ENCODE data around the gene KLHDC8A. TPM values are rescaled to one million over a fixed set of nuclear protein-coding genes. Genes with fewer than 3 reads are reported as not detected.

Gene KLHDC8A
- 0.29 to 0.64 TPM (median 0.49 TPM) in 5 replicates for total RNA-seq (2022; extraction: Qiagen RNA extraction; ENCODE audit: low read depth)

GRCh38 chr1:205356440-205357139 lies at the start of gene KLHDC8A:
Gene KLHDC8A, minus strand, starts transcription at chr1:205356922. Its CDS starts 13,318 bp downstream, at chr1:205343604.

GRCh38 chr1:205321162-205321958 lies 35.4 kb downstream of the KLHDC8A start, which contains the start of gene NUAK2:
Gene NUAK2, minus strand, starts transcription at chr1:205321745. Its CDS starts 117 bp downstream, at chr1:205321628.

Other genes starting within 250 kb of the KLHDC8A start
- gene RBBP5, start 234.9 kb downstream of the KLHDC8A start, total RNA-seq (2022; extraction: Qiagen RNA extraction; ENCODE audit: low read depth), result 9.5 to 14.4 TPM (median 12.8 TPM) in 5 replicates
- 6.2 to 9.7 TPM (median 9.5 TPM) in 5 replicates for gene DSTYK, start 145.2 kb downstream of the KLHDC8A start, total RNA-seq (2022; extraction: Qiagen RNA extraction; ENCODE audit: low read depth)
- 2.0 to 3.3 TPM (median 2.7 TPM) in 5 replicates for gene TMCC2, start 129.0 kb downstream of the KLHDC8A start, total RNA-seq (2022; extraction: Qiagen RNA extraction; ENCODE audit: low read depth)
- gene NUAK2, start 35.2 kb downstream of the KLHDC8A start, total RNA-seq (2022; extraction: Qiagen RNA extraction; ENCODE audit: low read depth), result 24.3 to 32.6 TPM (median 31.1 TPM) in 5 replicates
- not detected in 5 replicates for gene LEMD1, start 65.1 kb upstream of the KLHDC8A start, total RNA-seq (2022; extraction: Qiagen RNA extraction; ENCODE audit: low read depth)
- 0.05 TPM in 1 of 5 replicates, not detected in the others for gene BLACAT1, start 99.1 kb upstream of the KLHDC8A start, total RNA-seq (2022; extraction: Qiagen RNA extraction; ENCODE audit: low read depth)
- gene CDK18, start 147.7 kb upstream of the KLHDC8A start, total RNA-seq (2022; extraction: Qiagen RNA extraction; ENCODE audit: low read depth), result 0.70 to 1.3 TPM (median 0.90 TPM) in 5 replicates